DOHH2 (cell line): ENCODE data around the gene MGLL.

Experiments used
- H3F3A ChIP-seq: fragments of 200-600 bp; sonication (generic), shearing (Covaris generic); 2 replicates; pipeline ENCODE4 v1.6.0; 2016; ENCODE audit warnings: antibody characterized with exemption, mild to moderate bottlenecking; ENCODE audit not compliant: control insufficient read depth, insufficient read depth
- H3K27ac ChIP-seq: fragments of 200-600 bp; sonication (generic); 2 replicates; pipeline ENCODE4 v1.5.1; 2014; ENCODE audit warnings: low read depth, mild to moderate bottlenecking, low read length, moderate library complexity
- H3K27me3 ChIP-seq: fragments of 200-600 bp; sonication (generic); 2 replicates; pipeline ENCODE4 v1.6.1; 2014; ENCODE audit warnings: mild to moderate bottlenecking, low read length, mixed read lengths; ENCODE audit not compliant: control insufficient read depth
- H3K36me3 ChIP-seq: fragments of 200-600 bp; sonication (generic); 2 replicates; pipeline ENCODE4 v1.6.1; 2014; ENCODE audit warnings: mild to moderate bottlenecking, low read length, moderate library complexity, mixed read lengths; ENCODE audit not compliant: control insufficient read depth
- H3K4me1 ChIP-seq: fragments of 200-600 bp; sonication (generic); 2 replicates; pipeline ENCODE4 v1.6.1; 2014; ENCODE audit warnings: mild to moderate bottlenecking, low read length, mixed read lengths; ENCODE audit not compliant: control insufficient read depth
- H3K4me2 ChIP-seq: fragments of 200-600 bp; sonication (generic); 2 replicates; pipeline ENCODE4 v1.6.0; 2014; ENCODE audit warnings: mild to moderate bottlenecking, low read length, moderate library complexity
- H3K4me3 ChIP-seq: fragments of 200-600 bp; sonication (generic); 2 replicates; pipeline ENCODE4 v1.5.1; 2014; ENCODE audit warnings: mild to moderate bottlenecking, low read length, mixed read lengths
- H3K79me2 ChIP-seq: fragments of 200-600 bp; sonication (generic); 2 replicates; pipeline ENCODE4 v1.6.1; 2014; ENCODE audit warnings: mild to moderate bottlenecking, low read length, mixed read lengths; ENCODE audit not compliant: control insufficient read depth
- H3K9me2 ChIP-seq: fragments of 200-600 bp; sonication (generic); replicated peaks from 2 replicates; pipeline ENCODE4 v1.6.1; 2014; ENCODE audit warnings: mild to moderate bottlenecking, low read length, mixed read lengths; ENCODE audit not compliant: control insufficient read depth
- H3K9me3 ChIP-seq: fragments of 200-600 bp; sonication (generic); 2 replicates; pipeline ENCODE4 v1.6.1; 2014; ENCODE audit warnings: antibody characterized with exemption, low read length, mixed read lengths; ENCODE audit not compliant: control insufficient read depth, insufficient read depth
- H4K20me1 ChIP-seq: fragments of 200-600 bp; sonication (generic); 2 replicates; pipeline ENCODE4 v1.6.0; 2014; ENCODE audit warnings: low read depth, mild to moderate bottlenecking, antibody characterized with exemption, low read length, moderate library complexity; ENCODE audit not compliant: control insufficient read depth, insufficient read depth
- CTCF ChIP-seq: fragments of 200-600 bp; sonication (generic); IDR thresholded peaks from one replicate; pipeline ENCODE4 v1.5.1; 2014; ENCODE audit warnings: antibody characterized with exemption, mild to moderate bottlenecking, low read depth, low read length; ENCODE audit not compliant: poor library complexity, severe bottlenecking
- EZH2phosphoT487 ChIP-seq: fragments of 200-600 bp; sonication (generic); IDR thresholded peaks from 2 replicates; pipeline ENCODE4 v1.6.1; 2017; ENCODE audit warnings: borderline replicate concordance, mild to moderate bottlenecking, antibody characterized with exemption, low read length, moderate library complexity, mixed read lengths

MGLL gene

GRCh38 chr3:127743351-127744252 is 78.7 kb downstream of the MGLL start:
- no peak overlapping the region for H3K4me2 ChIP-seq
- no peaks in the 10 kb centered on the region for H4K20me1 ChIP-seq
- peaks cover 13% of the 10 kb centered on the region; the same call in 1 of the 2 replicates for H3K27me3 ChIP-seq
- H3K36me3 ChIP-seq = no peaks in the 10 kb centered on the region
- no peaks in the 10 kb centered on the region for H3K9me2 ChIP-seq
- no peaks in the 10 kb centered on the region for H3K79me2 ChIP-seq
- H3K27ac ChIP-seq = no peak overlapping the region
- H3K4me3 ChIP-seq = no peak overlapping the region
- no peaks in the 10 kb centered on the region for H3F3A ChIP-seq
- no peaks in the 10 kb centered on the region for H3K4me1 ChIP-seq
- TF ChIP-seq CTCF (no peak), EZH2phosphoT487 (no peak)
- no peaks in the 10 kb centered on the region for H3K9me3 ChIP-seq

GRCh38 chr3:127742580-127742979 is 79.7 kb downstream of the MGLL start:
- H3K36me3 ChIP-seq = no peaks in the 10 kb centered on the region
- H3K4me3 ChIP-seq = no peak overlapping the region
- no peaks in the 10 kb centered on the region for H3K9me2 ChIP-seq
- H3F3A ChIP-seq = no peaks in the 10 kb centered on the region
- H3K27ac ChIP-seq = no peak overlapping the region
- peaks cover 13% of the 10 kb centered on the region; the same call in 1 of the 2 replicates for H3K27me3 ChIP-seq
- TF ChIP-seq CTCF (no peak), EZH2phosphoT487 (no peak)
- H3K4me1 ChIP-seq = peaks cover 6% of the 10 kb centered on the region; the same call in 1 of the 2 replicates
- H3K9me3 ChIP-seq = no peaks in the 10 kb centered on the region
- H3K4me2 ChIP-seq = no peak overlapping the region
- H3K79me2 ChIP-seq = no peaks in the 10 kb centered on the region
- no peaks in the 10 kb centered on the region for H4K20me1 ChIP-seq

GRCh38 chr3:127741690-127742089 is 80.6 kb downstream of the MGLL start:
- H3K79me2 ChIP-seq = no peaks in the 10 kb centered on the region
- peaks cover 13% of the 10 kb centered on the region; the same call in 1 of the 2 replicates for H3K27me3 ChIP-seq
- no peak overlapping the region for H3K4me3 ChIP-seq
- peaks cover 14% of the 10 kb centered on the region for H3K4me1 ChIP-seq
- H3K4me2 ChIP-seq = no peak overlapping the region
- H3K36me3 ChIP-seq = no peaks in the 10 kb centered on the region
- no peak overlapping the region for H3K27ac ChIP-seq
- H3K9me2 ChIP-seq = no peaks in the 10 kb centered on the region
- H4K20me1 ChIP-seq = no peaks in the 10 kb centered on the region
- no peak for TF ChIP-seq EZH2phosphoT487
- no peak for TF ChIP-seq CTCF
- no peaks in the 10 kb centered on the region for H3K9me3 ChIP-seq
- H3F3A ChIP-seq = no peaks in the 10 kb centered on the region
